OCI-LY1 (cell line): ENCODE measurements around the gene LONP1.

Experiments
- H2AFZ ChIP-seq: fragments of 200-600 bp; sonication (generic), shearing (Covaris generic); 2 replicates; pipeline ENCODE4 v1.6.0; 2014; ENCODE audit warnings: antibody characterized with exemption, mild to moderate bottlenecking, low read length
- H3F3A ChIP-seq: fragments of 200-600 bp; sonication (generic), shearing (Covaris generic); 2 replicates; pipeline ENCODE4 v1.6.0; 2014; ENCODE audit warnings: mild to moderate bottlenecking, antibody characterized with exemption, low read length, moderate library complexity; ENCODE audit not compliant: insufficient read depth
- H3K27ac ChIP-seq: fragments of 200-600 bp; sonication (generic); 2 replicates; pipeline ENCODE4 v1.5.1; 2014; ENCODE audit warnings: low read length, mixed run types, mild to moderate bottlenecking, low read depth; ENCODE audit not compliant: poor library complexity, severe bottlenecking
- H3K27me3 ChIP-seq: fragments of 200-600 bp; sonication (generic); 2 replicates; pipeline ENCODE4 v1.6.0; 2014; ENCODE audit warnings: antibody characterized with exemption, mild to moderate bottlenecking, low read length, moderate library complexity; ENCODE audit not compliant: insufficient read depth
- H3K36me3 ChIP-seq: fragments of 200-600 bp; sonication (generic); 2 replicates; pipeline ENCODE4 v1.6.1; 2014; ENCODE audit warnings: mild to moderate bottlenecking, antibody characterized with exemption, low read length, moderate library complexity, mixed read lengths; ENCODE audit not compliant: insufficient read depth
- H3K4me1 ChIP-seq: fragments of 200-600 bp; sonication (generic); 2 replicates; pipeline ENCODE4 v1.5.1; 2014; ENCODE audit warnings: mild to moderate bottlenecking, low read length, moderate library complexity; ENCODE audit not compliant: insufficient read depth, severe bottlenecking
- H3K4me2 ChIP-seq: fragments of 200-600 bp; sonication (generic), shearing (Covaris generic); 2 replicates; pipeline ENCODE4 v1.6.1; 2014; ENCODE audit warnings: low read length
- H3K4me3 ChIP-seq: fragments of 200-600 bp; sonication (generic); 2 replicates; pipeline ENCODE4 v1.5.1; 2014; ENCODE audit warnings: low read length, low read depth, mild to moderate bottlenecking, mixed read lengths; ENCODE audit not compliant: poor library complexity, severe bottlenecking
- H3K79me2 ChIP-seq: fragments of 200-600 bp; shearing (Covaris generic); 2 replicates; pipeline ENCODE4 v1.6.1; 2016; ENCODE audit warnings: mixed run types, low read length, mixed read lengths; ENCODE audit not compliant: insufficient read depth
- H3K9ac ChIP-seq: fragments of 200-600 bp; sonication (generic), shearing (Covaris generic); 2 replicates; pipeline ENCODE4 v1.6.1; 2014; ENCODE audit warnings: mild to moderate bottlenecking, low read length, mixed read lengths
- H3K9me2 ChIP-seq: fragments of 200-600 bp; sonication (generic), shearing (Covaris generic); 2 replicates; pipeline ENCODE4 v1.6.1; 2014; ENCODE audit warnings: low read depth, mild to moderate bottlenecking, low read length, mixed read lengths
- H3K9me3 ChIP-seq: fragments of 200-600 bp; shearing (Covaris generic); 2 replicates; pipeline ENCODE4 v1.6.1; 2014; ENCODE audit warnings: low read length, mixed read lengths
- H4K20me1 ChIP-seq: fragments of 200-600 bp; sonication (generic), shearing (Covaris generic); 2 replicates; pipeline ENCODE4 v1.6.0; 2016; ENCODE audit warnings: mild to moderate bottlenecking, low read length; ENCODE audit not compliant: insufficient read depth
- EZH2 ChIP-seq: fragments of 200-600 bp; sonication (generic), shearing (Covaris generic); IDR thresholded peaks from 2 replicates; pipeline ENCODE4 v1.8.0; 2017; ENCODE audit warnings: borderline replicate concordance, mixed run types, mild to moderate bottlenecking, antibody characterized with exemption, low read length, moderate library complexity, mixed read lengths
- TF ChIP-seq, protein P1 (sequence below): fragments of 200-600 bp; sonication (generic), shearing (Covaris generic); IDR thresholded peaks from 2 replicates; pipeline ENCODE4 v1.5.1; 2017; ENCODE audit warnings: mild to moderate bottlenecking, antibody characterized with exemption, low read length, moderate library complexity, mixed read lengths

The LONP1 gene

GRCh38 chr19:5678071-5678718 is 41.8 kb downstream of the LONP1 start:
- Histone ChIP-seq H4K20me1 (no peaks in the 10 kb centered on the region), H3K9me2 (no peaks in the 10 kb centered on the region), H3K9ac (no peak overlapping the region), H3K36me3 (peaks cover 7% of the 10 kb centered on the region), H3K27ac (no peak overlapping the region), H3K4me3 (no peak overlapping the region), H3K4me2 (no peak overlapping the region), H3F3A (no peaks in the 10 kb centered on the region), H3K79me2 (no peaks in the 10 kb centered on the region), H3K27me3 (no peaks in the 10 kb centered on the region), H2AFZ (no peak overlapping the region), H3K9me3 (no peaks in the 10 kb centered on the region), H3K4me1 (peaks cover 14% of the 10 kb centered on the region)
- TF ChIP-seq EZH2: no peak
- TF ChIP-seq, protein P1, sequence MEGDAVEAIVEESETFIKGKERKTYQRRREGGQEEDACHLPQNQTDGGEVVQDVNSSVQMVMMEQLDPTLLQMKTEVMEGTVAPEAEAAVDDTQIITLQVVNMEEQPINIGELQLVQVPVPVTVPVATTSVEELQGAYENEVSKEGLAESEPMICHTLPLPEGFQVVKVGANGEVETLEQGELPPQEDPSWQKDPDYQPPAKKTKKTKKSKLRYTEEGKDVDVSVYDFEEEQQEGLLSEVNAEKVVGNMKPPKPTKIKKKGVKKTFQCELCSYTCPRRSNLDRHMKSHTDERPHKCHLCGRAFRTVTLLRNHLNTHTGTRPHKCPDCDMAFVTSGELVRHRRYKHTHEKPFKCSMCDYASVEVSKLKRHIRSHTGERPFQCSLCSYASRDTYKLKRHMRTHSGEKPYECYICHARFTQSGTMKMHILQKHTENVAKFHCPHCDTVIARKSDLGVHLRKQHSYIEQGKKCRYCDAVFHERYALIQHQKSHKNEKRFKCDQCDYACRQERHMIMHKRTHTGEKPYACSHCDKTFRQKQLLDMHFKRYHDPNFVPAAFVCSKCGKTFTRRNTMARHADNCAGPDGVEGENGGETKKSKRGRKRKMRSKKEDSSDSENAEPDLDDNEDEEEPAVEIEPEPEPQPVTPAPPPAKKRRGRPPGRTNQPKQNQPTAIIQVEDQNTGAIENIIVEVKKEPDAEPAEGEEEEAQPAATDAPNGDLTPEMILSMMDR: no peak

GRCh38 chr19:5677580-5677979 is 42.4 kb downstream of the LONP1 start:
- TF ChIP-seq, protein P1: no peak
- TF ChIP-seq EZH2: no peak
- Histone ChIP-seq H3K9ac (no peak overlapping the region), H3K4me1 (peaks cover 14% of the 10 kb centered on the region), H3K4me3 (no peak overlapping the region), H3K9me3 (no peaks in the 10 kb centered on the region), H3K27me3 (no peaks in the 10 kb centered on the region), H2AFZ (no peak overlapping the region), H3K4me2 (no peak overlapping the region), H3F3A (no peaks in the 10 kb centered on the region), H3K36me3 (peaks cover 13% of the 10 kb centered on the region), H3K79me2 (no peaks in the 10 kb centered on the region), H3K9me2 (no peaks in the 10 kb centered on the region), H4K20me1 (no peaks in the 10 kb centered on the region), H3K27ac (no peak overlapping the region)

DNA sequence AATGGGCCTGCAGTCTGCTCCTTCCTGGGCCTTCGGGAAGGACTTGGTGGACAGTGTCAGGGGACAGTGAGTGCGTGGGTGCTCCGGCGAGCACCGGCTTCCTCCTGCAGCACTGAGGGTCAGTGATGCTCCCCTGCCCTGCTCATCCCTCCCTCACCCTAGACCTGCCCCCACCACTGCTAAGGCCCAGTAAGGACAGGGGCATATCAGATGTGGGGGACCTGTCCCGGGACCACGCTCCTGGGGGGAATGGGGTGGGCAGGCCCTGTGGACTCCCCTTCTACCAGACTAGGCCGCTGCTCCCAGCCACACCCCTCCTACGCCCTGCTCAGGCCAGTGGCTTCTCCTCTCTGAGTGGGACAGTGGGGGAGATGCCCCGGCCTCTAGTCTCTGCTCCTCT is 42.8 kb downstream of the LONP1 start:
- Histone ChIP-seq H3F3A (no peaks in the 10 kb centered on the region), H3K4me1 (peaks cover 14% of the 10 kb centered on the region), H2AFZ (no peak overlapping the region), H3K9me3 (no peaks in the 10 kb centered on the region), H3K27ac (no peak overlapping the region), H3K9ac (no peak overlapping the region), H3K36me3 (peaks cover 15% of the 10 kb centered on the region), H3K27me3 (no peaks in the 10 kb centered on the region), H3K4me3 (no peak overlapping the region), H3K9me2 (no peaks in the 10 kb centered on the region), H3K4me2 (no peak overlapping the region), H3K79me2 (no peaks in the 10 kb centered on the region), H4K20me1 (no peaks in the 10 kb centered on the region)
- TF ChIP-seq, protein P1: no peak
- TF ChIP-seq EZH2: no peak
